Left ventricle myocardium inferior (tissue), 1 donor: Measurements from ENCODE around the gene PDLIM5. TPM values are rescaled to one million over a fixed set of nuclear protein-coding genes. Genes with fewer than 3 reads are reported as not detected.

Experiments used
- DNase-seq: peaks from one replicate; pipeline ENCODE4 v3.0.0-alpha.2; 2020
- H3K27ac ChIP-seq: fragments of 200-600 bp; replicated peaks from 2 replicates; pipeline ENCODE4 v1.8.0; 2021
- H3K27me3 ChIP-seq: fragments of 200-600 bp; 2 replicates; pipeline ENCODE4 v1.8.0; 2021; ENCODE audit warnings: low read depth
- H3K36me3 ChIP-seq: fragments of 200-600 bp; 2 replicates; pipeline ENCODE4 v1.8.0; 2021
- H3K4me1 ChIP-seq: fragments of 200-600 bp; 2 replicates; pipeline ENCODE4 v1.8.0; 2021
- H3K4me3 ChIP-seq: fragments of 200-600 bp; 2 replicates; pipeline ENCODE4 v1.8.0; 2021; ENCODE audit warnings: mild to moderate bottlenecking, moderate library complexity
- H3K9me3 ChIP-seq: fragments of 200-600 bp; replicated peaks from 2 replicates; pipeline ENCODE4 v1.8.0; 2021
- intact Hi-C: fragments of 100-400 bp; cut with micrococcal nuclease; formaldehyde crosslinking; loops from one replicate; pipeline ENCODE4 v1.11.0; 2022
- total RNA-seq: library from RNA; stranded (reverse); fragmentation: NEBNext Ultra II Directional; extraction: Animal tissue kit (Norgen Biotek cat#: 25700); gene quantifications from one replicate; pipeline ENCODE4 v1.2.1, GENCODE V29; 2021
- TF ChIP-seq, protein P1 (sequence below): fragments of 200-600 bp; IDR thresholded peaks from 2 replicates; pipeline ENCODE4 v1.8.0; 2021; ENCODE audit warnings: antibody characterized with exemption, mild to moderate bottlenecking, borderline replicate concordance
- donor health status: DM: no; HTN: yes; CAD: no; lungs with severe emphysema.

PDLIM5 gene
- total RNA-seq, 1 donor from 2014 or later = 982 TPM

DNA sequence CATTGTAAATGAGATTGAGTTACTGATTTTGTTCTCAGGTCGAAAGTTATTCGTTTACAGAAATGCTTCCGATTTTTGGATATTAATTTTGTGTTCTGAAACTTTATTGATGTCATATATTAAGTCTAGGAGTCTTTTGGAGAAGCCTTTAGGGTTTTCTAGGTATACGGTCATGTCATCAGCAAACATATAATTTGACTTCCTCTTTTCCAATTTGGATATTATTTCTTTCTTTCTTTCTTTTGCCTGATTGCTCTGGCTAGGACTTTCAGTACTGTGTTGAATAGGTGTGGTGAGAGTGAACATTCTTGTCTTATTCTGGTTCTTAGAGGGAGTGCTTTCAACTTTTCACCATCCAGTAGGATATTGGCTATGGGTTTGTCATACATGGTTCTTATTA, 35.4 kb upstream of the PDLIM5 start:
- TF ChIP-seq, protein P1, sequence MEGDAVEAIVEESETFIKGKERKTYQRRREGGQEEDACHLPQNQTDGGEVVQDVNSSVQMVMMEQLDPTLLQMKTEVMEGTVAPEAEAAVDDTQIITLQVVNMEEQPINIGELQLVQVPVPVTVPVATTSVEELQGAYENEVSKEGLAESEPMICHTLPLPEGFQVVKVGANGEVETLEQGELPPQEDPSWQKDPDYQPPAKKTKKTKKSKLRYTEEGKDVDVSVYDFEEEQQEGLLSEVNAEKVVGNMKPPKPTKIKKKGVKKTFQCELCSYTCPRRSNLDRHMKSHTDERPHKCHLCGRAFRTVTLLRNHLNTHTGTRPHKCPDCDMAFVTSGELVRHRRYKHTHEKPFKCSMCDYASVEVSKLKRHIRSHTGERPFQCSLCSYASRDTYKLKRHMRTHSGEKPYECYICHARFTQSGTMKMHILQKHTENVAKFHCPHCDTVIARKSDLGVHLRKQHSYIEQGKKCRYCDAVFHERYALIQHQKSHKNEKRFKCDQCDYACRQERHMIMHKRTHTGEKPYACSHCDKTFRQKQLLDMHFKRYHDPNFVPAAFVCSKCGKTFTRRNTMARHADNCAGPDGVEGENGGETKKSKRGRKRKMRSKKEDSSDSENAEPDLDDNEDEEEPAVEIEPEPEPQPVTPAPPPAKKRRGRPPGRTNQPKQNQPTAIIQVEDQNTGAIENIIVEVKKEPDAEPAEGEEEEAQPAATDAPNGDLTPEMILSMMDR = no peak
- H3K9me3 ChIP-seq = peaks cover 14% of the 10 kb centered on the region
- no peak for DNase-seq
- H3K27me3 ChIP-seq = no peaks in the 10 kb centered on the region
- no peak overlapping the region for H3K4me3 ChIP-seq
- no peak overlapping the region for H3K27ac ChIP-seq
- intact Hi-C loops = no loop called here
- no peaks in the 10 kb centered on the region for H3K36me3 ChIP-seq
- peaks cover 50% of the 10 kb centered on the region for H3K4me1 ChIP-seq

DNA sequence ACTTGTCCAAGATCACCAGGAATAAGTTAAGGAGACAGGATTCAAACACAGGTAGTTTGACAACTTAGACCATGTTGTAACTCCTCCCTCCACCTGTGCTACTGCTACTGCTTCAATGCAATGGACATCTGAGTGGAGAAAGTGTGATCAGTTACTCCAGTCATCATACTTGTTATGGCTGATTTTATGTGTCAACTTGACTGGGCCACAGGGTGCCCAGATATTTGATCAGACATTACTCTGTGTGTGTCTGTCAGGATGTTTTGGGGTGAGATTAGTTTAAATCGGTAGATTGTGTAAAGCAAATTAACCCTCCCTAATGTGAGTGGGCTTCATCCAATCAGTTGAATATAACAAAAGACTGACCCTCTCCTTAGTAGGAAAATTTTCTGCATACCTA, 34.8 kb upstream of the PDLIM5 start:
- H3K9me3 ChIP-seq = peaks cover 14% of the 10 kb centered on the region
- H3K4me1 ChIP-seq = peaks cover 43% of the 10 kb centered on the region
- no peak for DNase-seq
- H3K36me3 ChIP-seq = no peaks in the 10 kb centered on the region
- TF ChIP-seq, protein P1 = no peak
- H3K27ac ChIP-seq = no peak overlapping the region
- intact Hi-C loops = no loop called here
- no peaks in the 10 kb centered on the region for H3K27me3 ChIP-seq
- no peak overlapping the region for H3K4me3 ChIP-seq

DNA sequence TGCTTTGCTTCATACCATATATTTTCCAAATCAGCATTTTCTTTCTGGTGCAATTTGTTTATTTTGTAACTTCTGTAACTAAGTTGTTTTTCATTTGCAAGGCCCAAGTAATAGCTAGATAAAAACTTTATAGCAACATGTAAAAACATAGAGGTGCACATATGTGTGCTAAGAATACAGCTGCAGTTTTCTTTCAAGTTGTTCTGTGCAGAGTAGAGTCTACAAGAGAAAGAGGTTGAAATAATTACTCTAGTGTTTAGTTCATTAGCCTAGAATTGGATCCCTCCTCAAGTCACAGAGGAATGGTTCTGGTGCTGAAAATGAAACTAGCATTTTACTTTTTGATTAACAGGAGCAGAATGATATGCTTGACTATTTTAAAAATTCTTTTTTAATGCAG, 32.2 kb upstream of the PDLIM5 start:
- H3K27me3 ChIP-seq = no peaks in the 10 kb centered on the region
- H3K4me3 ChIP-seq = no peak overlapping the region
- TF ChIP-seq, protein P1 = no peak
- peak overlapping the region; percentile 25 for H3K27ac ChIP-seq
- H3K9me3 ChIP-seq = peaks cover 28% of the 10 kb centered on the region
- no peak for DNase-seq
- no peaks in the 10 kb centered on the region for H3K36me3 ChIP-seq
- intact Hi-C loops = no loop called here
- H3K4me1 ChIP-seq = peaks cover 21% of the 10 kb centered on the region

DNA sequence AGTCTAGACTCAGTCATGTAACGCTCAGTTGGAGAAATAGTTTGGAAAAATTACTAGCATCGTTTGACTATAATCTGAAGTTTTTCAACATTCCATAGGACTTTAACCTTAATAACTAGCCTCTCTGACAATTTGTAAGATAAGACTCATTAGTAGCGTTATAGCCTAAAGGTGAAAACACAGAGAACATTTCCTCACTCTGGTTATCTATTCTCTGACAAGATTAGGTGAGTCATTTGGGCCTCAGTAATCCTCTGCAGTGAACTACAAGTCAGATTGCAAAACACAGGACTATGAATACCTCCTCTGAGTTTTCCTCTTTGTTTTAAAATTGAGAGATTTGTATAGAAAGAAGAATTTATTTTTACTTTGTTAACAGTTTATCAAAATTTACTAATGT, 31.8 kb upstream of the PDLIM5 start:
- intact Hi-C loops = no loop called here
- H3K36me3 ChIP-seq = no peaks in the 10 kb centered on the region
- peaks cover 32% of the 10 kb centered on the region for H3K9me3 ChIP-seq
- H3K4me1 ChIP-seq = peaks cover 17% of the 10 kb centered on the region
- TF ChIP-seq, protein P1 = no peak
- H3K27me3 ChIP-seq = no peaks in the 10 kb centered on the region
- DNase-seq = no peak
- H3K27ac ChIP-seq = peak overlapping the region; percentile 25
- H3K4me3 ChIP-seq = no peak overlapping the region

DNA sequence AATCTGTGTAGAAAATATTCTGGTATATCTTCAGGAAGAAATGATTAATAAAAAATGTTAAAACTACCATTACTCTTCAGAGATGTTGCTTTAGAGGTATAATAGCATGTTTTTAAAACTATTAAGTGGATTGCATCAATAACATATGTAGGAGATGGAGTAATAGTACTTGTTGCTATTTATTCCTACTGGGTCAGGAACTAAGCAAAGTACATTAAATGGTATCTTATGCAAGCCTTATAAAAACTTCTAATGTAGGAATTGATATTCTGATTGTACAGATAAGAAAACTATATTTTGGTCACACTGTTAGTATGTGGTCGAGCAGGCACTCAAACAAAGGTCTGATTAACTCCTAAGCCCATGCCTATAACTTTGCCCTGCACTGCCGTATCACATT, 31.4 kb upstream of the PDLIM5 start:
- Histone ChIP-seq H3K4me1 (peaks cover 16% of the 10 kb centered on the region), H3K4me3 (no peak overlapping the region), H3K9me3 (peaks cover 36% of the 10 kb centered on the region), H3K36me3 (no peaks in the 10 kb centered on the region), H3K27me3 (no peaks in the 10 kb centered on the region), H3K27ac (peak overlapping the region; percentile 25)
- intact Hi-C loops = no loop called here
- TF ChIP-seq, protein P1 = no peak
- no peak for DNase-seq

DNA sequence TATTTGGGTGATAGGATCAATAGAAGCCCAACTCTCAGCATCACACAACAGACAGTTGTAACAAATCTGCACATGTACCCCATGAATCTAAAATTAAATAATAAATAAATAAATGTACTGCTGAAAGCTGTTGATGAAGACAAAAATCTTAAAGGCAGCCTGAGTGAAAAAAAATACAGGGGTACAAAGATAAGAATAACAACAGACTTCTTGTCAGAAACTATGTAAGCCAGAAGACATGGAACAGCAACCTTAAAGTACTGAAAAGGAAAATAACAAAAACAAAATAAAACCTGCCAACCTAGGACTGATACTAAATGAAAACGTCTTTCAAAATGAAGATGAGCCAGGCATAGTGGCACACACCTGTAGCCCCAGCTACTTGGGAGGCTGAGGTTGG, 25.0 kb upstream of the PDLIM5 start:
- Histone ChIP-seq H3K36me3 (peaks cover 7% of the 10 kb centered on the region), H3K4me3 (no peak overlapping the region), H3K27me3 (no peaks in the 10 kb centered on the region), H3K27ac (no peak overlapping the region), H3K9me3 (peaks cover 47% of the 10 kb centered on the region), H3K4me1 (peaks cover 12% of the 10 kb centered on the region)
- no peak for DNase-seq
- intact Hi-C loops = no loop called here
- TF ChIP-seq, protein P1 = no peak
